Loucy (cell line): ENCODE results near the gene TRHDE.

Experiments
- H2AFZ ChIP-seq: fragments of 200-600 bp; sonication (generic); 2 replicates; pipeline ENCODE4 v1.6.0; 2016; ENCODE audit warnings: antibody characterized with exemption, mild to moderate bottlenecking, low read length, moderate library complexity
- H3F3A ChIP-seq: fragments of 200-600 bp; 2 replicates; pipeline ENCODE4 v1.6.0; 2016; ENCODE audit warnings: antibody characterized with exemption, low read depth, mild to moderate bottlenecking
- H3K27me3 ChIP-seq: fragments of 200-600 bp; sonication (generic); 2 replicates; pipeline ENCODE4 v1.6.1; 2014; ENCODE audit warnings: low read length, mild to moderate bottlenecking; ENCODE audit not compliant: insufficient read depth, poor library complexity, severe bottlenecking
- H3K36me3 ChIP-seq: fragments of 200-600 bp; sonication (generic); 2 replicates; pipeline ENCODE4 v1.6.1; 2016; ENCODE audit warnings: low read length; ENCODE audit not compliant: insufficient read depth
- H3K4me1 ChIP-seq: fragments of 200-600 bp; sonication (generic); 2 replicates; pipeline ENCODE4 v1.5.1; 2014; ENCODE audit warnings: low read length, mild to moderate bottlenecking; ENCODE audit not compliant: insufficient read depth, poor library complexity, severe bottlenecking
- H3K4me2 ChIP-seq: fragments of 200-600 bp; sonication (generic); 2 replicates; pipeline ENCODE4 v1.6.0; 2014; ENCODE audit warnings: antibody characterized with exemption, low read length, low read depth, mild to moderate bottlenecking; ENCODE audit not compliant: poor library complexity, severe bottlenecking
- H3K4me3 ChIP-seq: fragments of 200-600 bp; sonication (generic); 2 replicates; pipeline ENCODE4 v1.5.1; 2014; ENCODE audit warnings: low read length, mild to moderate bottlenecking, mixed read lengths; ENCODE audit not compliant: poor library complexity, severe bottlenecking
- H3K79me2 ChIP-seq: fragments of 200-600 bp; sonication (generic); 2 replicates; pipeline ENCODE4 v1.6.1; 2014; ENCODE audit warnings: low read length; ENCODE audit not compliant: insufficient read depth
- H3K9ac ChIP-seq: fragments of 200-600 bp; sonication (generic); 2 replicates; pipeline ENCODE4 v1.6.0; 2014; ENCODE audit warnings: mild to moderate bottlenecking, low read depth, low read length, moderate library complexity; ENCODE audit not compliant: poor library complexity, severe bottlenecking
- H3K9me2 ChIP-seq: fragments of 200-600 bp; sonication (generic); replicated peaks from 2 replicates; pipeline ENCODE4 v1.6.1; 2016; ENCODE audit warnings: low read depth, low read length, mixed read lengths
- H3K9me3 ChIP-seq: fragments of 200-600 bp; sonication (generic); 2 replicates; pipeline ENCODE4 v1.6.1; 2014; ENCODE audit warnings: mild to moderate bottlenecking, antibody characterized with exemption, low read length, low read depth; ENCODE audit not compliant: insufficient read depth
- H4K20me1 ChIP-seq: fragments of 200-600 bp; sonication (generic); 2 replicates; pipeline ENCODE4 v1.6.0; 2014; ENCODE audit warnings: antibody characterized with exemption, low read length, mild to moderate bottlenecking; ENCODE audit not compliant: insufficient read depth, poor library complexity, severe bottlenecking
- CTCF ChIP-seq: fragments of 200-600 bp; sonication (generic); conservative IDR thresholded peaks from 2 replicates; pipeline ENCODE4 v1.5.1; 2014; ENCODE audit warnings: mild to moderate bottlenecking, antibody characterized with exemption, low read length
- EZH2phosphoT487 ChIP-seq: fragments of 200-600 bp; IDR thresholded peaks from 2 replicates; pipeline ENCODE4 v1.6.1; 2018; ENCODE audit warnings: antibody characterized with exemption, mild to moderate bottlenecking, moderate library complexity, borderline replicate concordance

TRHDE gene

GRCh38 chr12:72369423-72369959, 97.3 kb downstream of the TRHDE start:
- H3F3A ChIP-seq, result no peaks in the 10 kb centered on the region
- H3K9ac ChIP-seq, result no peak overlapping the region
- H3K4me2 ChIP-seq, result no peak overlapping the region
- no peak for TF ChIP-seq CTCF
- TF ChIP-seq EZH2phosphoT487, result no peak
- H3K79me2 ChIP-seq, result no peaks in the 10 kb centered on the region
- no peaks in the 10 kb centered on the region for H3K4me1 ChIP-seq
- no peak overlapping the region for H2AFZ ChIP-seq
- H3K36me3 ChIP-seq, result no peaks in the 10 kb centered on the region
- H4K20me1 ChIP-seq, result no peaks in the 10 kb centered on the region
- no peaks in the 10 kb centered on the region for H3K9me3 ChIP-seq
- no peaks in the 10 kb centered on the region for H3K27me3 ChIP-seq
- no peak overlapping the region for H3K4me3 ChIP-seq
- no peaks in the 10 kb centered on the region for H3K9me2 ChIP-seq

- H3K4me3 ChIP-seq, result no peak overlapping the region
- H3K9me2 ChIP-seq, result no peaks in the 10 kb centered on the region
- no peak overlapping the region for H3K9ac ChIP-seq
- no peak overlapping the region for H2AFZ ChIP-seq
- H3K4me2 ChIP-seq, result no peak overlapping the region
- no peak for TF ChIP-seq EZH2phosphoT487
- no peak for TF ChIP-seq CTCF
- no peaks in the 10 kb centered on the region for H4K20me1 ChIP-seq
- no peaks in the 10 kb centered on the region for H3K4me1 ChIP-seq
- H3K9me3 ChIP-seq, result no peaks in the 10 kb centered on the region
- no peaks in the 10 kb centered on the region for H3F3A ChIP-seq
- no peaks in the 10 kb centered on the region for H3K79me2 ChIP-seq
- H3K27me3 ChIP-seq, result no peaks in the 10 kb centered on the region
- H3K36me3 ChIP-seq, result no peaks in the 10 kb centered on the region
Measured at GRCh38 chr12:72380441-72380840, 108.3 kb downstream of the TRHDE start.

GRCh38 chr12:72388322-72388721, 116.2 kb downstream of the TRHDE start:
- Histone ChIP-seq H3K9ac (no peak overlapping the region), H3K4me3 (no peak overlapping the region), H3F3A (no peaks in the 10 kb centered on the region), H3K4me1 (no peaks in the 10 kb centered on the region), H3K9me3 (no peaks in the 10 kb centered on the region), H3K4me2 (no peak overlapping the region), H3K79me2 (no peaks in the 10 kb centered on the region), H3K9me2 (no peaks in the 10 kb centered on the region), H3K27me3 (no peaks in the 10 kb centered on the region), H2AFZ (no peak overlapping the region), H3K36me3 (no peaks in the 10 kb centered on the region), H4K20me1 (no peaks in the 10 kb centered on the region)
- no peak for TF ChIP-seq EZH2phosphoT487
- TF ChIP-seq CTCF, result no peak
